Stimulated activated CD8-positive, alpha-beta memory T cell treated with anti-CD3 and anti-CD28 coated beads, Interleukin-15, amount 100 ng/mL, for 4 hours (primary cell): Measurements from ENCODE around the gene FMNL2.

Source experiments
- DNase-seq, 2 donors: peaks; one replicate each; pipeline ENCODE4 v3.0.0-alpha.2; 2020; ENCODE audit warnings: low read depth in 2 of 2

FMNL2 gene

DNA sequence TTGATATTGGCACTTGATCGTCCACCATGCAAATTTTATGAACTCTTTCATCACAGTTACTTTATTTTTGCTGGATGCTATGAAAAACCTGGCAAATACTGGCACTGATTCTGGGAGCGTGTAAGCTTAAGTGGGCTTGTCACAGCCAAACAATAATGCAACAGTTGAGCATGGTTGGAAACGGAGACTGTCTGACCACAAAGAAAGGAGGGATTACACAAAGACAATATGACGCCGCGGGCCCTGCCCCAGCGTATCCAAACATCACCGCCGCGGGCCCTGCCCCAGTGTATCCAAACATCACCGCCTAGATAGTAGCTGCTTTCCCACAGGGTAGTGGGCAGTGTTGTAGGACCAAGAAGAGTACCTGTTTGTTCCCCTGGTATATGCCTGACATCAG, 246.4 kb downstream of the FMNL2 start:
- no peak for DNase-seq

DNA sequence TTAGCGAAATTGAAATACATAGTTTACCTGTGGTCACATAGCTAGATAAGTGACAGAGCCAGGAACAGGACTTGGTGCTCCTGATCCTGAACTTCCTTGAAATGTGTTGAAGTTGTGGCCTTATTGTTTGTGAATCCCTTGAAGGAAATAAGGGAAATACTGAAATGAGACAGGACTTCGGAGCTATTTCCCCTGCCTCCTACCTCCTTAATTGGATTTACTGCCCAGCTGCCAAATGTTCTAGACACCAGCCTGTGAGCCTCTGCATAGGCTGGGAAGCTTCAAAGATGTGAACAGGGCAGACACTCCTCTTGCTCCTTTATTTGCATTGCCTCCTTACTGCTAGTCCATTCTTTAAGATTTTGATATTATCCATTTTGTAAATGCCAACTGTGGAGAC, 247.1 kb downstream of the FMNL2 start:
- no peak for DNase-seq

DNA sequence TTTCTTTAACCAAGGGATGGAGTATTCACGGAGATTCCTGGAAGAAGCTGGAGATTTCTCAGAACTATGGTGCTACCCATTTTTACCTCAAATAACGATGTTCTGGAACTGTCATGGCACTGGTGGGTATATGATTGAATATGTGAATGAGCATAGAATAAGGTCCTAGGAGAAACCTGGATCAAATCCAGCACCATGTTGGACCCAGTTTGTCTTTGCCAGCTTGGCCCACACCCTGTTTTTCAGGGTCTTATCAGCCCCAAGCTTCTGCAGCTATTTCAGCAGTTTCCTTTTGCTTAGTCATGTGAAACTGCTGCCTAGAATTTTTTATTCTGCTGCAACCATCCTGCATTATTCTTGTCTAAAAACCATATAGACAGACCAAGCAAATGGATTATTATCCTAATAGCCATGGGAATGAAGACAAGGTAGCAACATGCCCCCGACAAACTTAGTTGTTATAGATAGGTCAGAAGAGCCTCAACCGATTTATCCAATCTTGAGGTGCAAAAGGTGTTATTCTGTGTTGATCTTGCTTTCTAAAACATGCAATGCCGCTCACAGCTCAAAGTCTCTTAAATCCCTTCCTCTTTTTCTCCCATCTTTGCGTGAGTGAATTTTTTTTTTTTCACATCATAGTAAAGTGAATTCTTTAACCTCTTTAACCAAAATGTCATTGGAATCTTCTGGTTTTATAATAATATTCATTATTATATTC, 248.7 kb downstream of the FMNL2 start:
- no peak for DNase-seq

DNA sequence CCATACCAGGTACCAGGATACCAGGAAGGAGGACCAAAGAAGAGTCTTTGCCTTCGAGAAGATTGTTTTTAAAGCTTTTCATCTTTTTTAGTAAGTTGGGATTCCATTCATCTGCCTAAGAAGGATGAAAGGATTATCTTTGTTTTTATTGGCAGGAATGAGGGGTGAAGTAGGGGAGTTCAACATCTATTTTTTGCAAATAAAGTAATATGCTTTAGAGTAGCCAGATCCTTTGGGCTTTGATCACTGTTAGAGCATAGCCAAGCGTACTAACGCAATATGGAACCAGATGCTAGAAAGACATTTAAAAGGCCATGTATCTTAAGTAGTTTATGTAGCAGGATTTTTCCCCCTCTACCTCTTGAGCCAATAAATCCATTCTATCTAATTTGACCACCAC, 249.3 kb downstream of the FMNL2 start:
- DNase-seq = no peak

DNA sequence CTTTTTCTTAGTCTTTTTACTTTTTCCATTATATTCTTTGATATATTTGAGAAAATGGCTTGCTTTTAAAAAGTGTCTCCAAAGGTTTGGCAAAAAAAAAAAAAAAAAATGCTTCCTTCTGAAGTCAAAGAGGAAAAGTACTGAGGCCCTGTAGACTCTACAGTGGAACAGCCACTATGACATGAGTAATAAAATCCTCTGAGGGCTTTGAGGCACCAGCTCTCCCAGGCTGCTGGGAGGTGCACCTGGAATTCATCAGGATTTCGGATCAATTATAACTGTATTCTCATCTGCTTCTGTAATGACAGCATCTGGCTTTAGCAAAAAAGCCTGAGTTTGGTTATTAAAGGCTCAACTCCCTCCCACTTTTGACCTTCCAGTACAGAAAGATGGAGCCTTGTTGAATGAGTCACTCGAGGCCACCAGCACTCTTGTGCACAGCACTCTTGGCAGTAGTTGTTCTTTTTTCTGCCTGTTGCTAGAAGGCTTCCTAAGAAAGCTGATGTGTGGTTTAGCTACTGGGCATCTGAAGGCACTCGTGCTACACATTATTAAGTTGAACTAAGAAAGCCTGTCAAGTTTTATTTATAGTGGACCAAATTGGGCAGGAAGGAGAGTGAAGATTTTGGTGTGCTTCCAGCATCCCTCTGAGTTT, 251.0 kb downstream of the FMNL2 start:
- no peak for DNase-seq

DNA sequence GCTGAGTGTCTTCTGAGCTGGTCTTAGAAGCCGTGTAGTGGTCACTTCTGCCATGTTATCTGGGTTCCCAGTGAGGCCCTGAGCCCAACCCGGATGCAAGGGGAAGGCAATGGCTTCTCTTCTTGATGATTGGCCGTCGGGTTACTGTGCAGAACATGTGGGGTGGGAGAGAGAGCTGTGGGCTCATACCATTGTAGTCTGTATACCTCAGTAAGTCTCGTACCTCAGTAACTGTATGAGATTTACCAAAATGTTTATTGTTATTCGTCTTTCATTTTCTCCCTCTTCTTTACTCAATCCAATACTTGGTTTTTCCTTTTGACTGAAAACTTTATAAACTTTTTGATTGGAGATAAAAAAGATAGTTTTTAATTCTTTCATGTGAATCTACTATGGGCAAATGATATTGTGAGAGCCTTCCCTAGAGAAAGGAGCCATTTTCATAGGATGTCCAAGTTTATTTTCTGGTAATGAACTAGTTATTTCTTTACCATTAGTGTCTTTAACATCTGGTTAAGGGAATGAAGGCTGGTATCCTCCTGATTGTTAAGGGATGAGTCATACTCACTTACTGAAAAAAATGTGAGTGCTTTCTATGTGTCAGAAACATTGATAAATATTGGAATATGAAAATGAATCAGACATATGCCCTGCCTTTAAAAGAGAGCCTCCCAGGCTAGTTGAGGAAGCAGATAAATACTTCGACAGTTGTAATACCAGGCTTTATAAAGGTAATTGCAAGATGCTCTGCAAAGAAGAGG, 252.4 kb downstream of the FMNL2 start:
- DNase-seq = no peak

DNA sequence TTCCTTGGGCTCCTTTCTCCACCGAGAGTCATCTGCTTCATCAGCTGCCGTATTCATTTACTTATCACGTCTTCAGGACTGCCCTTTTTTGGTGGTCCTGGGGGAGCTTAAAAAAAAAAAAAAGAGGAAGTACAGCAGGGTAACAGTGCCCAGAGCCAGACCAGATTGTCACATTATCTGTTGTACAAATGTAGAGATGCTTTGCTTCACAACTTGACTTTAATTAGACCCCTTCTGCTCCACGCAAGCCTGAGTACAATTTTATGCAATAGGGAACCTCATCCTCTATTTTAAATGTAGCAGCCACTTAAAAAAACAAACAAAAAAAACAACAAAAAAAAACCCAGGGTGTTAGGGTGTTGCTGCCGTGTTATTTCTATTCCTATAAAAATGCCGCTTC, 254.0 kb downstream of the FMNL2 start:
- no peak for DNase-seq

DNA sequence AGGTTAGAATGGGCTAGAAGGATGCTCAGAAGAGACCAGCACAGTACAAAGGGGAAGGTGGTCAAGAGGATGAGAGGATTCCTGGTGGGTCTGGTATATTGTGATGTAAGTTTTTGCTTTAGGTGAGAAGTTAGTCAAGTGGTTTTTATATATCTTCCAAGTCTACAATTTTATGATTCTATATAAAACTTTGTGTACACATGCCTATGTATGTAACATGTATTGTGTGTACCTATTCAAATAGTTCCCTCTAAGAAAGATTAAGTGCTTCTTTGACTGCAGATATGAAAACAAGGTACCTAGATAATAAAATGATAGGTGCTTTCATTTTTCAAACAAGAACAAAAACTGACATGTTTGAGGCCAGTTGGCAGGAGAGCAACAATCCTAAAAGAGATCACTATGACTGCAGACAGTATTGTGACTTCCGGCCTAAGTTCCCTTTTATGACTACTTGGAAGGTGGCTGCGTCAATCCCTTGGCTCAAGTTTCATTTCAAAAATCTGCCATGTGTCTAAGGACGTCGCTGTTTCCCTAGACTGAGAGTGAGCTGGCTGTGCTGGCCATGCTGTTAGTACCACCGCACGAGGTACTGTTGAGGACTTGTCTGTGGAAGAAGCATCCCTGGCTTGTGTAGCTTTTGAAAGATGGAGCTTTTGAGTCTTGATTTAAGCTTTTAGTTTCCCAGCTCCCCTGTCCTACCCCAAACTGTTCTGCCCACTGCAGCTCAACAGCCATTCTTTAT, 259.2 kb downstream of the FMNL2 start:
- no peak for DNase-seq

DNA sequence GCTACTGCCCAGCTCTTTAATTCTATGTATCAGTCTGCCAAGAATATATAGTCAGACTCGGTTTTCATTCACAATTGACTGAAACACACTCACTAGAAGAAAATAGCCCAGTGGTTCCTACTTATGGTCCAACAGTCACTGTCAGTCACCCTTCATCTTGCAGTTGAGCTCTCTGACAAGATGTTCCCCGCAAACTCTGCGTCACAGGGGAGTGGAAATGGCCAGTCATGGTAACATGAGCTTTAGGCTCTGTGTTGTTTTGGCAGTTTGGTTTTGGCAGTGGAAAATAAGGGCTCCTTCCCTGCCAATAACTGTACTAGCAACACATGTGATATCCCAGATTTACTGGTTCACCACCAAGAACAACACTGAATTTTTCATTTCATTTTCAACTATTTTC, 259.8 kb downstream of the FMNL2 start:
- DNase-seq = no peak

DNA sequence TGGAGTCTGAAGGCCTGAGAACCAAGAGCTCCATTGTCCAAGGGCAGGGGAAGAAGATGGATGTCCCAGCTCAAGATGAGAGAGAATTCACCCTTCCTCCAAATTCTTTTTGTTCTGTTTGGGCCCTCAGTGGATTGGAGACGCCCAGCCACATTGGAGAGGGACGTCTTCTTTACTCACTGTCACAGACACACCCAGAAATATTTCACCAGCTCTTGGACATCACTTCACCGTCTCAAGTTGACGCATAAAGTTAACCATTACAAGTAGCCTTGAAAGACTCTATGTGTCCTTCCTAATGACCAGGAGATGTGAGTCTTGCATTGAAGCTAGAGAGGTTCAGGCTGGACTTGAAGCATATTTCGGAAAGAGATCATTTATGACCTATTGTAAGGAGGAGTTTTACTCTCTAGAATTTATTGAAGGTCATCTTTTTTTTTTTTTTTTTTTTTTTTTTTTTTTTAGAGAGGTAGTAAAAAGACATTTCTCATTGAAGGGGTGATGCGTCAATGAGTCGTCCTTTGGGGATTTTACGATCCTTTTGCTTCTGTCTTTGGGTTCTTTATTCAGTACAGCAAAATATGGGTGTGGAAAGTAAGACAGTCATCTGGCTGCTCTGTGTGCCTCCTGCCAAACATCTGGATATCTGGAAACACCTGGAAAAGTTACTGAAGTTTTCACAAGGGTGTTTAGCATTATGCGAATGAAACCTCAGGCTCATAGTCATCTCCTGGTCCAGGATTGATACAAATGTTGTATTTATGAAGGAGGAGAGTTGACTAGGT, 264.2 kb downstream of the FMNL2 start:
- DNase-seq = no peak

DNA sequence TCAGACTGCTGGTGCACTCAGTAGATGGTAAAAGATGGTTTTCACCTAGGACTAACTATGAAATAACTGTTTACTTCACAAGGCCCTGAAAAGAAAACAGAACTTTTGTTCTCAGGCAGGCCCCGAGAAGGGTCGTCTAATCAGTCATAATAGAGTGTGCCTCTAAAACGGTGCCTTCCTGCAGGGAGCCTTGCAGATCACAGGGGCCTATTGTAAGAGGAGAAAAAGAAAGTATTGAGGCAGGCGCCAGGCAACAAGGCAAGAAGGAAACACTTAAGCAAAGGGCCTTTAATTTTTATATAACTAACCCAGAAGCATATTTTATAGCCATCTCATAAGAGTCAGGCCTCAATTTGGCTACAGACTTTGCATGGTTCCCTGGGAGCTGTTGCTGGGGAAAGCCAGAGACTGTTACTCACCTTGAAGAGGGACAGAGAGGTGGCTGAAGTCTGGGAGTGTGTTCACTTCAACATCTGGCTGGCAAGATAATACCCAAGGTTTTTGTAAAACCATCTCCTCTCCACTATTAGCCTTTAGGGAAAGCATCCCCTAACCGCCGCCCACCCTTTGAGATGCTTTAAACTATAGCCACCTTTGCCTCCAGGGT, 265.2 kb downstream of the FMNL2 start:
- no peak for DNase-seq

DNA sequence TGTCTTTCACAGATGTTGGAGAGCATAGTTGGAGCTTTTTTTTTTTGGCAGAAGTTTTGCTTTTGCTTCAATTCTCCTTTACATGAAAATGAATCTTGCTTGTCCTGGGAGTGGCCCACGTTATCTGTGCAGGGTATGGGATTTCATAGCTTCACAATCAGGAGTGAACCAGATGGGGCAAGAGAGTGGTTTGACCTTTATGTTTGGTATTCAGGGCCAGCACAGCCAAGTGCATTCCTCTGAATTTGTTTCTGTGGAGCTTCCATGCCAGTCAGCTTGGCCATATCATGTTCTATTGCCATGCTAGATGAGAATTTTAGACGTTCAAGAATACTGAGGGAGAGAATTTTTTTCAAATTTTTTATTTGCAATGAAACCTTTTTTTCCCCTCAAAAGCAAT, 265.7 kb downstream of the FMNL2 start:
- no peak for DNase-seq

DNA sequence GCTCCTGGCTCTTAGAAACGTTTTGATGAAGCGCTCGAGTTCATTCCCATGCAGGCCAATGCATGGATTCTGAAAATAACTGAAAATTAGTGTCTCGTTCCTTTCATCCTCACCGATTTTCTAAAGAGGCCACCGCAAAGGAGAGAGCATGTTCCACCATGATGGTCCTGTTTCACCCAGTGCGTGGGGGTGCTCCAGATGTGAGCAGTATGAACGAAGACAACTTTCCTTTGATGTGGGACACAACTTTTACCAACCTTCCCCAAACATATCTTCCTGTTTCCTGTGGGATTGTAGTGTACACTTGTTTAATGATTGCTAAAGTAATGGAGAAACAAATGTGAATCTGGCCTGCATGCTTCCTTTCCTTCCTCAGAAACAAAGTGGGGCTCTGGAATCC, 267.8 kb downstream of the FMNL2 start:
- DNase-seq = no peak

DNA sequence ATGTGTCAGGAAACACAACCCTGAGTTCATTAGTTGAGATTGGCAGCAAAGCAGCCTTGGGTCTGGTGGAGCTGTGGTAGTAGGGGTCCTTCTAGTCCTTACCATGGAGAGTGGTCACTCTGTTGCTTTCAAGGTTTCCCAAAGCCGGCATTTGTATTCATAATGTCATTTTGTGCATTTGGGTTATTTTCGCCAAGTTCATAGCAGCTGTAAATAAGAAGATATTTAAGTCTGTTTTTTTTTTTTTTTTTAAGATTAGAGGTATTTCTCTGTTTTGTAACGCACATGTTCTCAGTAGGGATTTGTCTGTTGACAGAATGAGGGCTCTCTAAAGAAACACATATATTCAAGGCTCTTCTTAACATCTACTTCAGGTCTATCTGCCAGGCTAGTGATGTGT, 268.2 kb downstream of the FMNL2 start:
- no peak for DNase-seq

DNA sequence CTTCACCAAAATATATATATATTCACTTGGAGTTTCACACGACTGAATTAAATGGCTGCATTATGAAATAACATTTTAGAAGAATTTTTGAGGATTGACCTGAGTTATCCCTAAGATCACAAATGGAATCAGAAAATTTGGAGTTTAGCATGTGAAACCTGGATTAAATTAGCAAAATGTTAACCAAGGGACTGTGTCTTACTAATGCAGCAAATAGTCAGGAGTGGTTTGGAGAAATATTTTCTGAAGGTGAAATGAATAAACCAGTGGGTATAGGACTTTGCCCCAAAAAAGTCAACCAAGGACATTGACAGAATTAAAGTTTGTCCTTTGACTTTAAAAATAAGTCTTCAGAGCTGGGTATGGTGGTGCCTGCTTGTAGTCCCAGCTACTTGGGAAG, 271.1 kb downstream of the FMNL2 start:
- no peak for DNase-seq

DNA sequence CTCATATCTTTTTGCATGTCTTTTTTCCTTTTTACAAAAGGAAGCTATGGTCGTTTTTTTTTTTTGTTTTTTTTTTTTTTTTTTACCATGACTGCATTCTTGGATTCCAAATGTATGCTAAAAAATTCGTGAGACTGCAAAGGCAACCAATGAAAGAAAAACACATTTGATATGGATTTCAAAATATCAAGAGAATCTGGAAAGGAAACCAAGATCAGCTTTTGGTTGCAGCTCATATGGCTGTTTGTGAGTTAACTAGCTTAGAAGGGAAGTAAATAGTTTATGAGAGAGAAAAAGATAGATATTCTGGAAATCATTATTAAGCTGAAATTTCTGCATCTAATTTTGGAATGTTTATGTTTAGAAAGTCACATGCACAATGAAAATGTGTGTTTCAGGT, 272.0 kb downstream of the FMNL2 start:
- no peak for DNase-seq

DNA sequence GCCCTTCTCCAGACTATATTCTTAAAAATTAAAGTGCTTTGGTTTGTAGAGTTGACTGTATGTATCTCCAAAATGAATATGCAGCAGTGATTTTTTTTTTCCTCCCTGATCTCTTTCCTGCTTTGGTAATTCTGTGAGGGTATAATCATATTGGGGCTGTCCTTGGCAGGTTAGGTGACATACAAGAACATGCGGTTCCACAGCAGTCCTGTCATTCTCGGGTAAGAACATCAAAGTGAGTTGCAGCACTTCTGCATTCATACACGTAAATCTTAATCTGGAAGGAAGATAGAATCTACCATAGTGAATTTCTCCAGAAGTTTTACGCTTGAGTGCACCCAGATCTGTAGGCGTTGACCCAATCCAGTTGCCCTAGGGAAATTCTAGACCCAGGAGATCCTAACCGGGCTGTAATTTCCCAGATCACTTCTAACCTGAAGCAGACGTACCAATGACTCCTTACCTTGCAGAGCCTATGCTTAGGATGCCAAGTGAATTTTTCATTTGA, 272.9 kb downstream of the FMNL2 start:
- DNase-seq = no peak

DNA sequence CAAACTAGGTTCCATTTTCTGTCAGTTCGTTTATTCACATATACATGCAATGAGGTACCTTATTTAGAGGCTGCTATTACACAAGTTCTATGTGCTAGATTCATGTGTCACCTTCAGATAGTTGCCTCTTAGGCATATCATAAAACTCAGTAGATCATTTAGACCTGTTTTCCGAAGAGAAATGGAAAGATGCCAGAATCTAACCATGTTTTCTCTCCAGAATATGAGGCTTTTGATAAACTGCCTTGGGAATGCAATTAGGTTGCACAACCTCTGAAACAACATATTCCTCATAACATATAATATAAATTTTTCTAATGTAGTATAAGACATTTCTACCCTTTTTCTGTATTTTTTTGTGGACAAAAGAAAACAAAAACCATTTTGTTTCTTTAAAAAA, 274.2 kb downstream of the FMNL2 start:
- no peak for DNase-seq

DNA sequence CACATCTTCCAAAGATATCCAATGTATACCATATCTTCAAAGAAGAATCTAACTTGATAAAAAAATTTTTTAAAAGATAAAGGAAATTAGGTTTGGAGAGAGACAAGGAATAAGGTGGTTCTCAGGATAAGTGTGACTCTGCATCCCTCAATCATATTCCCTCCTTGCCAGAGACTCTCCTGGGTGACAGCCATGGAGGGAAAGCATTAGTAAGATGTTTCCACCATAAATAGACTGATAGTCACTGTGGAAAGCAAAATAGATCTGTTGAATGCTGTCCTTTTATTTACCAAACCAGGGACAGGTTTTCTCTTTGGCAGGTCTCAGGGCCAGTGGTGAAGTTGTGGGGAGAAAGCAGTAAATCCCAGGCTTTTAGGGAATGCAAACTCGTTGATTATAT, 274.7 kb downstream of the FMNL2 start:
- no peak for DNase-seq

DNA sequence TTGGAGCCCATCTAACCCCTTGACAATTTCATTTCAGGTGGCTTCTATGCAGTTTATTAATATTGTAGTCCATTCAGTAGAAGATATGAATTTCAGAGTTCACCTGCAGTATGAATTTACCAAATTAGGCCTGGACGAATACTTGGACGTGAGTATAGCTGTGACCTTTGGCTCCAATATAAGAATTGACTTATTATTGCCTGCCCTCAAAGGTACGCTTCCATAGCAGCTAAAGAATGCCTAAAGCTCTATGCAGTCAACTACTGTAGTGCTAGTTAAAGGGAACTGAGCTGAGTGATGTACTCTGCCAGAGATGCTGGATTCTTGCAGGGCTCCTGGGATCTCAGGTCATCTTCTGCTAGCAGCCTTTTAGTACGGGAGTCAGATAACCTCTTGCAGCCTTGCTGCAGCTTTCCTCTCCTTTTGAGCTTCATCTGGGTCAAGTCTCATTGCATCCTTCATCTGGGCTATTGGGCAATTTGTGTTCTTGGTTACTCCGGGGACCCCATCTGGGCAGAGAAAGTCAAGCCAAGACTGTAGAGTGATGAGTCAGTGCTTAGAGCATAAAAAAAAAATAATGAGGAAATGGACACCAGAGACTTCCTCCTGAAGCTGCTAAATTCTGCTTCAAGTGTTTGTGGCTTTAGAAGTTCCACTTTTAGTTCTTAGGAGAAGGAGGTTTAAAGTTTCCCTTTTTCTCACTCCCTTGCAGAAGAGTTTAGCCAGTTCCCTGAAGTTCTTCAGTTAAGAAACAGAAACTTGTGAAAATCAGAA, 276.7 kb downstream of the FMNL2 start:
- no peak for DNase-seq
